OCI-LY7 (cell line): ENCODE results near the gene AAMDC.
"Not testable (repeated sequence)": the region's sequence is repeated elsewhere in the genome, so short reads cannot be mapped to it uniquely, and the experiment has no call there.

Experiments
- EZH2phosphoT487 ChIP-seq: fragments of 200-600 bp; sonication (generic); IDR thresholded peaks from 2 replicates; pipeline ENCODE4 v1.6.1; 2018; ENCODE audit warnings: low read depth, borderline replicate concordance, mild to moderate bottlenecking, mixed run types, antibody characterized with exemption, low read length, moderate library complexity, mixed read lengths
- TF ChIP-seq, protein P1 (sequence below): fragments of 200-600 bp; sonication (generic); conservative IDR thresholded peaks from 2 replicates; pipeline ENCODE4 v1.5.1; 2014; ENCODE audit warnings: mild to moderate bottlenecking, antibody characterized with exemption, low read length, moderate library complexity, mixed read lengths

DNA sequence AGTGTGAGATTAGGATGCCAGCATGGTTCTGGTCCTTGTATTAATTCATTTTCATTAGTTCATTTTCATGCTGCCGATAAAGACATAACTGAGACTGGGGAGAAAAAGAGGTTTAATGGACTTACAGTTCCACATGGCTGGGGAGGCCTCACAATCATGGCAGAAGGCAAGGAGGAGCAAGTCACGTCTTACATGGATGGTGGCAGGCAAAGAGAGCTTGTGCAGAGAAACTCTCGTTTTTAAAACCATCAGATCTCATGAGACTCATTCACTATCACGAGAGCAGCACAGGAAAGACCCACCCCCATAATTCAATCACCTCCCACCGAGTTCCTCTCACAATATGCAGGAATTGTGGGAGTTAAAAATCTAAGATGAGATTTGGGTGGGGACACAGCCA, 22.8 kb downstream of the AAMDC start:
- TF ChIP-seq, protein P1, sequence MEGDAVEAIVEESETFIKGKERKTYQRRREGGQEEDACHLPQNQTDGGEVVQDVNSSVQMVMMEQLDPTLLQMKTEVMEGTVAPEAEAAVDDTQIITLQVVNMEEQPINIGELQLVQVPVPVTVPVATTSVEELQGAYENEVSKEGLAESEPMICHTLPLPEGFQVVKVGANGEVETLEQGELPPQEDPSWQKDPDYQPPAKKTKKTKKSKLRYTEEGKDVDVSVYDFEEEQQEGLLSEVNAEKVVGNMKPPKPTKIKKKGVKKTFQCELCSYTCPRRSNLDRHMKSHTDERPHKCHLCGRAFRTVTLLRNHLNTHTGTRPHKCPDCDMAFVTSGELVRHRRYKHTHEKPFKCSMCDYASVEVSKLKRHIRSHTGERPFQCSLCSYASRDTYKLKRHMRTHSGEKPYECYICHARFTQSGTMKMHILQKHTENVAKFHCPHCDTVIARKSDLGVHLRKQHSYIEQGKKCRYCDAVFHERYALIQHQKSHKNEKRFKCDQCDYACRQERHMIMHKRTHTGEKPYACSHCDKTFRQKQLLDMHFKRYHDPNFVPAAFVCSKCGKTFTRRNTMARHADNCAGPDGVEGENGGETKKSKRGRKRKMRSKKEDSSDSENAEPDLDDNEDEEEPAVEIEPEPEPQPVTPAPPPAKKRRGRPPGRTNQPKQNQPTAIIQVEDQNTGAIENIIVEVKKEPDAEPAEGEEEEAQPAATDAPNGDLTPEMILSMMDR = not testable (repeated sequence)
- TF ChIP-seq EZH2phosphoT487 = not testable (repeated sequence)
